GM10248 (cell line): Measurements from ENCODE around the gene GPC6.

Experiments used
- CTCF ChIA-PET: fragments of 300-600 bp; sonication (Branson Sonifier 250); formaldehyde crosslinking; extraction: SDS; loops from one replicate; lab custom pipeline; 2021; ENCODE audit warnings: antibody characterized with exemption; lab: Yijun Ruan, JAX
- POLR2A ChIA-PET: fragments of 350-650 bp; sonication (Branson Sonifier 250); formaldehyde crosslinking; extraction: SDS; loops from one replicate; lab custom pipeline; 2020; ENCODE audit warnings: antibody characterized with exemption; lab: Yijun Ruan, JAX
- DNase-seq: peaks from one replicate; pipeline ENCODE4 v3.0.0; 2012; ENCODE audit errors: extremely low spot score
- CTCF ChIP-seq: IDR thresholded peaks from 2 replicates; pipeline ENCODE4 v1.5.1; 2012; ENCODE audit warnings: mild to moderate bottlenecking, low read depth; ENCODE audit errors: extremely low read depth, missing control alignments, control extremely low read depth

The GPC6 gene

GRCh38 chr13:93926425-93926824, 699.8 kb downstream of the GPC6 start:
- no peak for DNase-seq
- POLR2A ChIA-PET = no interaction called here
- CTCF ChIA-PET = no interaction called here
- TF ChIP-seq CTCF = no peak

GRCh38 chr13:93927431-93927830, 700.8 kb downstream of the GPC6 start:
- TF ChIP-seq CTCF = no peak
- no peak for DNase-seq
- ChIA-PET POLR2A (no interaction called here), CTCF (interaction anchor here (1.6 kb wide), 1 partner anchor 10 kb away, joined by 4 read pairs; no protein-coding TSS in a partner anchor)

- DNase-seq = no peak
- ChIA-PET POLR2A (no interaction called here), CTCF (no interaction called here)
- no peak for TF ChIP-seq CTCF
Measured at GRCh38 chr13:93932901-93933300, 706.3 kb downstream of the GPC6 start.

- TF ChIP-seq CTCF = no peak
- ChIA-PET CTCF (no interaction called here), POLR2A (no interaction called here)
- no peak for DNase-seq
Measured at GRCh38 chr13:93936901-93937300, 710.3 kb downstream of the GPC6 start.

- POLR2A ChIA-PET = no interaction called here
- no peak for TF ChIP-seq CTCF
Measured at GRCh38 chr13:93941444-93941843, 714.8 kb downstream of the GPC6 start.

GRCh38 chr13:93942016-93942415, 715.4 kb downstream of the GPC6 start:
- ChIA-PET CTCF (no interaction called here), POLR2A (no interaction called here)
- no peak for TF ChIP-seq CTCF
- DNase-seq = no peak

More at GRCh38 chr13:93941444-93941843, 714.8 kb downstream of the GPC6 start:
- CTCF ChIA-PET = no interaction called here
- no peak for DNase-seq

GRCh38 chr13:93945621-93946020, 719.0 kb downstream of the GPC6 start:
- ChIA-PET CTCF (interaction anchor here (1.5 kb wide), 1 partner anchor 11 kb away, joined by 7 read pairs; no protein-coding TSS in a partner anchor), POLR2A (no interaction called here)
- TF ChIP-seq CTCF = no peak
- DNase-seq = no peak
